ENCODE results near the gene ZNF554. TPM values are rescaled to one million over a fixed set of nuclear protein-coding genes. Genes with fewer than 3 reads are reported as not detected.

Gene ZNF554
- total RNA-seq, result 3.1 and 4.9 TPM in 2 replicates

DNA sequence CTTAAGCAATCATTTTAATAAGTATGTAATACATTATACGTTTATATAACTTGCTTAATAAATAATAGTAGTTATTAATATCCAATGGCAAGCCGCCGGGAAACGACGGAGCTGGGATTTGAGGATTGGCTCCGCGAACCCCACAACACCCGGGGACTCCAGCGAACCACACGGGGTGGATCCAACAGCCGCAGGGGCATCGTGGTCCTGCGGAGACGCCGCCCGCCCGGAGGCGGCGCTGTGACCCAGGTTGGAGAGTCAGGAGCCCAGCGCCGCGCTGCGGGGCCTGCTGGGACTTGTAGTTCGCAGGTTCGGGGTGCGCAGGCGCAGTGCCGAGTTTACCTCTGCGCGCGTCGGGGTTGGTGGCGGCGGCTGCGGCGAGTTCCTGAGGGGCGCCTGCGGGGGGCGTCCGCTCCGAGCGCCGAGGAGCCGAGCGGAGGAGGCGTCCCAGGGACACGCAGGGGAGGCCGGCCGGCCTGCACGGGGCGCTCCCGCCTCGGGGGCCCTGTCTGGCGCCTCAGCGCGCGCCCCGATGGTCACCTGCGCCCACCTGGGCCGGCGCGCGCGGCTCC lies at the start of gene ZNF554:
Gene ZNF554 (plus strand): TSS at position 329 of the 572 bp plus-strand sequence. CDS start 204 bp downstream, at position 533.
- peak; percentile 97 for DNase-seq

DNA sequence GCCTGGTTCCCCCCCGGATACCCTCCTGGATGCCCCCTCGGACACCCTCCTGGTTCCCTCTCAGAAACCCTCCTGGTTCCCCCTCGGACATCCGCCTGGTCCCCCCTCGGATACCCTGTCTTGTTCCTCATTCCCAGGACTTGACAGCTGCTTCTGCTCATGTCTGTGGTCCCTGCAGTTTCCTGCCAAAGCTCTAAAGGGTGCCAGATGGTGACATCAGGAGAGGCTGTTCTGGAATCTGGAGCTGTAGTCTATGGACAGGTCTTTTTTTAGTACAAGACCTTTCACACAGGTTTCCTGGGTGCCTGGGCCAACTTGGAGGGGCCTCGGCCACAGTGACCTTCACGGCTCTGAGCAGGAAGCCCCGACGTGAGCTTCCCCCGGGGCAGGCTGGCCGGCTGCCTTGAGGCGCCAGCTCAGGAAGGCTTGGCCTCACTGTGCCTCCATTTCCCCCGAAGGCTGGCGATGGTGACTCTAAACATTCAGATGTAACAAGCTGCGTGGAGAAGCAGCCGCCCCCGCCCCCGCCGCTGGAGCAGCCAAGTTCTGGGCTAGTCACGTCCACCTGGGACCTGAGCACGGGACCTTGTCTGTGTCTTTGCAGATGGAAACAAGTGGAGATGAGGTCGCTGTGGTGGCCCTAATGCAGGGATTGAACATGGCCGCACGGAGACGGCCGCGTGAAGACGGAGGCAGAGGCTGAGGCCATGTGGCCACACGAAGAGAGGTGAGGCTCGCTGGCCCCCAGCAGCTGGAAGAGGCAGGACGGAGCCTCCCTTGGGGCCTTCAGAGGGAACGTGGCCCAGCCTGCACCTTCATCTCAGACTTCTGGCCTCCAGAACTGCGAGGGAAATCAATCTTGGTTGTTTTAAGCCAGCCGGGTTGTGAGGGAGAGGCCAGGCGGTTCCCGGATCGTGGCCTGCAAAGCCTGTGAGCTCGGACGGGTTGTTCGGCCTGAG lies 49.3 kb upstream of the ZNF554 start:
- DNase-seq, result no peak

DNA sequence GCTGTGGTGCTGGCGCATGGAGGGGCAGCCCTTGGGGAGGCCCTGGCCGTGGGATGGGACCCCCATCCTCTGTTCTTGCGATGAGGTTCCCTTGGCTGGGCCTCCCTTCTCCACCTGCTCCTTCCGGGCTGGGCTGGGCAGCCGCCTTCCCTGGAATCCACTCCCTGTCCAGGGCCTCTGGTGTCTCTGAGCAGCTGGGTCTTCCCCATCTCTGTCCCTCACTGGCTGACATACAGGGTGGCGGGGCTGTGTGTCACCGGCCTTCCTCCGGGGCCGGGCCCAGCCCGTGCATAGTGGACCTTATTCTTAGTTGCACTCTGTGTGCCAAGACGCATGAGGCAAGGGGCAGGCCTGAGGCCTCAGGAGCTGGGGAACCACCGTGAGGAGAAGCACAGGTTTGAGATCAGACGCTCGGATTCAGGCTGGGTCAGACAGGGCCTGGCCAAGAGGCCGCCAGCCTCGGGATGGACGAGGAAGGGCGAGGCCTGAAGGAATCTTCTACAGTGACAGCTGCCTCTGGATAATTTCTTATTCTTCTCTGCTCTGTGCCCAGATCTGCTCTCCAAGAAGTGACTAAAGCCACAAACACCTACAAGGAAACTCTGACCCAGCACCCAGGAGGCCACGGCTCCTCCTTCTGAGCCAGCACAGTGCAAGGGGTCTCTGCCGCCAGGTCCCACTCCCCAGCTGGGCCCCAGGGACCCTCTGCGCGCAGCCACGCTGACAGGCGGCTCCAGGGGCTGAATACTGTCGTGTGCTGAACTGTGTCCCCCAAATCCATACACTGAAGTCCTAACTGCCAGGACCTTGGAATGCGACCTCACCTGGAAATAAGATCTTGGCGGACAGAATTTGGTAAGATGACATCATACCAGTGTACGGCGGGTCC lies 47.6 kb upstream of the ZNF554 start:
- no peak for DNase-seq

DNA sequence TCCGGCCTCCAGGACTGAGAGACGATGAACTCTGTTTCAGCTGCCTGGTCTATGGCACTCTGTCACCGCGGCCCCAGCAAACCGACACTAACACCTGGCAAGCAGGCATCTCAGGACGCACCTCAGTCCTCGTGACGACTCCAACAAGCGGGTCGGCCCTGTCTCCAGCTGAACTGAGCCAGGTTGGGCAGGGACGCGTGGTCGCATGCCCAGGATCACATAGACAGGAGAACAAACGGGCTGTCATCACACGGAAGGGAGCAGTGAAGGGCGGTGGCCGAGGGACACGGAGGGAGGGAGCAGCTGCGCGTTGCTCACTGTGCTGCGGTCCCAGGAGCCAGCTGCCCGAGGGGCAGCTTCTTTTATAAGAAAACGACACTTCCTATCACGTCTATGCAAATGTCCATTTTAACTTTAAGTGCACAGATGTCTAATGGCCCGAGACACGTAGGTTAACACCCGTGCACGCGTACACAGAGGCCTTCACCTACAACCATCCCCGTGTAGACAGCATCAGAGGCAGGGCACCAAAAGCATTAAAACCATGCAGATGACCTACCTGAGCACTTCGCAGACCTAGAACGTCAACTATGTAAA lies 45.5 kb upstream of the ZNF554 start:
- no peak for DNase-seq

DNA sequence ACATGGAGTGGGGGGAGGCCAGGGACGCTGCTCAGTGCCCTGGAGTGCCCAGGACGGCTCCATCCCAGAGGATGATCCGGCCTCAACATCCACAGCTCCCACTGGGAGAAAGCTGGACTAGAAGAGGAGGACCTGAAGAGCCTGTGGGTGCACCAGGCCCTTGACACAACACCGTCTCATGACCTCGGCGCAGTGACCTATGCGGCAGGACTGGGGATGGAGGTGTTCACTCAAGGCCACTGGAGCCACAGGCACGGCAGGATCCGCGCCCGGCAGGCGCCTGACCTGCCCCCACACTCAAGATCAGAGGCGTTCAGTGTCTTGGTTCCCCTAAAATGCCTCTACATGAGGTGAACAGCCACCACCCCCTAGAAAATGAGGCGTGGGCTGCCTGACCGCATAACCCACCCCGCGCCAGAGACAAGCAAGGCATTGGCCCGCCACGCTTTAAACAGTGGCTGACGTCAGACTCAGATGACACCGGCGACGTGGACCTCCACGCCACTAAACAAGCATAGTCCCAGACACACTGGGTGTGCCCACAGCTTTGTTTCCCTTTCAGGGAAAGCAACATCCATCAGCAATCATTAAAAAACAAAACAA lies 44.6 kb upstream of the ZNF554 start:
- DNase-seq, result peak; percentile 13

DNA sequence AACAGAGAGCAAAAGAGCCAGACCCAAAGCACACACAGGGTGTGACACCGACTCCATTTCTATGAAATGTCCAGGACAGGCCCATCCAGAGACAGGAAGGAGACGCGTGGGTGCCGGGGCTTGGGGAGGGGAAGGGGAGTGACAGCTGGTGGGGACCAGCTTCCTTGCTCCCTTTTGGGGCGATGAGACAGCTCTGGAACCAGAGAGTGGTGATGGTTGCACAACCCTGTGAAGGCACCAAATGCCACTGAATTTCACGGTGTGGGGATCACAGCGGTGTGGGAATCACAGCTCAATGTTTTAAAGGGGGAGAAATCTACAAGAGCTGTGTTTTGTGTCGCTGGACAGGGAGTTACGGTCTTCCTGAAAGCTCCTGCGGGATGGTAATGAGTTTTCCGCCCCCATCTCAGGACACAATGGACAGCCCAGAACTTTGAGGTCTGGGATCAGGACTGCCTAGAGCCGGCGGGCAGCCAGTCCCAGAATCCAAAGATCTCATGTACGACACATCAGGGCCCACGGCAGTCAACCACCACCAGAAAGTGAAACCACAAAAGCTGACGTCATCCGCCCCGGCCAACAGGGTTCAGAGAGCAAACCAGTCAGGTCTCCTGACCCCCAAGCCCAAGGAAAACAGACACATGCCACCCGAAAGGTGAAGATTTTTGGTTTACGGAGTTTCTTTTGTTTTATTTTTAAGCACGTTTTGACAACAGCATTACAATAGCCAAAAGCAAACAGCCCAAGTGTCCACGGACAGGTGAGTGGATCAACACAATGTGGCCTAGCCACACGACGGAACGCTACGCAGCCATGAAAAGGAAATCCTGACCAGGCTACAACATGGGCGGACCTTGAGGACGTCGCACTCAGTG lies 43.9 kb upstream of the ZNF554 start:
- DNase-seq, result peak; percentile 83

DNA sequence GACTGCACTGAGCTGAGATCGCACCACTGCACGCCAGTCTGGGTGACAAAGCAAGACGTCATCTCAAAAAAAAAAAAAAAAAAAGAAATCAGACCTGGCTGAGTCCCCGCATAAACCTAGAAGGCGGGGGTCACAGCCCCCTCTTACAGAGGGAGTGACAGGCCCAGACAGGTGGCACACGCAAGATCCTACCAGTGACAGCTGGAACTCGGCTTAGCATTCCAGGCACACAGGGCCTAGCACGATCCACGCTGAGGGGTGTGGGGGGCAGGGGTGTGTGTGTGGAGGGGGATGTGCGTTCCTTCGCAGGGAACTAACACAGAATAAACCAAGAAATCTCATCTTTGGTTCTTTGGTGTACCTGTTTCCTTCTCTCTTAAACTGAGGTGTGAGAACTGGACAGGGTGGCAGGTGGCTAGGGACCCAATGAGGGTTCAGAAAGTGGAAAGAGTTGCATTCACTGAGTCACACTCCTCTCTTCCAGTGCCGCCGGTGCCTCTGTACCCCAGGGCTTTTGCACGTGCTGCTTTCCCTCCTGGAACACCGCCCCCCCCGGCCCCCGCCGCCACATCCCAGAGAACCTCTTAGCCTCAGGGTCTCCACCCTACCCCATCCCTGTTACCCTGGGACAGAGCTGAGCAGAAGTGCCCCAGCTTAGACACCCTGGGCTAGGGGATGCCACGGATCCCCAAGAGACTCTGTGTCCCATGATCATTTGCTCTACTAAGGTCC lies 41.5 kb upstream of the ZNF554 start:
- DNase-seq, result no peak

DNA sequence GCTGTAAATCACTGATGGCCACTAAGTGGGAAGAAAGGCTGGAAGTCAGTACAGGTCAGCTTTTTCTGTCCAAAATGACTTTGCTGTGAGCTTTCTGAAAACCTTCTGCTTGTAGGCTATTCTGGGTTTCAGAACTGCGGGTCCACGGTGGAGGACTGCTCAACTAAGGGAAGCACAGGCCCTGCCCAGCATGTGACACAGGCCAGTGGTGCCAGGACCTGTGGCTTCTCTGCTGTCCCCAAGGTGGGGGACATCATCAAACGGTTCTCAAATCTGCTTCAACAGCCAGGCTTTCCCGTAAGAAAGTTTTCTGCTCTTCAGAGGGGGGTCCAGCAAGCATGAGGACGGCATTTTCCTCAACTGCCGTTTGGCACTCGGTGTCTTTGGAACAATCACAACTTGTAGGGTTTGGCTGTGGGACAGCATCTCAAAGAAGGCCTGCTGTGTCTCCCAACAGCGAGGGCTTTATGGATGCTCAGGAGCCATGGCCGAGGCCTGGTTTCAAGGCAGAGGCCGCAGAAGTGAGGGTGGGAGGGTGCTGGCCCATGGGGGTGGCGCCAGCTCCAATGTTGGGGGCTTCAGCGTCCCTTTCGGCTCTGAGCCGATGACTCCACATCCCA lies 40.4 kb upstream of the ZNF554 start:
- no peak for DNase-seq

DNA sequence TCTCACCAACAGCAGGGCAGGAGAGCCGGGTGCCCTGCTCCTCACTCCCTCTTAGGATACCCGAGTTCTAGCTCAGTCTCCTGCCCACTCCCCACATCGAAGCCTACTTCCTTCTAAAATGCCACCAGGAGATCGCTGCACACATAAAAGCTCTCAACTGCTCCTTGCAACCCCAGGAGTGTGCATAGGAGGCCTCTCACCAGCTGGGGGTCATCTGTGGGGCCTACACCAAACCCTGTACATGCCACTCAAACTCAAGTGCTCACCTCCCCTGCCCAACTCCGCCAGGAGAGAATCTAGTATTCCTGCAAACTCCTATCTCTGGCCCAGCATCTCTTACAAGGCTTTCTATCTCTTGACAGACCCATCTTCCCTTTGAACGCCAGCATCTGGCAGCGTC lies 39.4 kb upstream of the ZNF554 start:
- no peak for DNase-seq

DNA sequence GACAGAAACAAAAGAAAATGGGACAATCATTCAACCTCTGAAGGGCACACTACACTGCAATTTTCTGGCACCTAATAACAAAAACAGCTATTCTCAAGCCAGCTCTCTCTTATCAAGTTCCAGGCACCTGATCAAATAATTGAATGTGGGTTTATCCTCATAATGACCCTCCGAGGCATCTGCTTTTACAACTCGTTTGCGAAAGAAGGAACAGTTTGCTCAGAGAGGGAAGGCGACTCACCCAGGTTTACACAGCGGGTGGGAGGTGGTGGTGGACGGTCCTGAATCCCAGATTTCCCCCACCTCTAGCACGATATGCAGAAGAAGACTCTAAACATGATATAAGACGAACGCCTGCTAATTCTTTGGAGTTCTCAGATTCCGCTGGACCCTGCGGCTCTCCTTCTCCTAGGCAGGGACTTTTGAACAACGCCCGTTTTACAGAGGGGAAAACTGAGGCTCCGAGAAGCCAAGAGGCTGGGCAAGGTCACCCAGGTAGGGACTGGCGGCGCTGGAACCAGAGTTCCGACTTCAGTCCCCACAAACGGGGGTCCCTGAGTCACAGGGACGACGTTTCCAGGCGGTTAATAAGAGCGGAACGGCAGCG lies 37.2 kb upstream of the ZNF554 start:
- peak; percentile 28 for DNase-seq

DNA sequence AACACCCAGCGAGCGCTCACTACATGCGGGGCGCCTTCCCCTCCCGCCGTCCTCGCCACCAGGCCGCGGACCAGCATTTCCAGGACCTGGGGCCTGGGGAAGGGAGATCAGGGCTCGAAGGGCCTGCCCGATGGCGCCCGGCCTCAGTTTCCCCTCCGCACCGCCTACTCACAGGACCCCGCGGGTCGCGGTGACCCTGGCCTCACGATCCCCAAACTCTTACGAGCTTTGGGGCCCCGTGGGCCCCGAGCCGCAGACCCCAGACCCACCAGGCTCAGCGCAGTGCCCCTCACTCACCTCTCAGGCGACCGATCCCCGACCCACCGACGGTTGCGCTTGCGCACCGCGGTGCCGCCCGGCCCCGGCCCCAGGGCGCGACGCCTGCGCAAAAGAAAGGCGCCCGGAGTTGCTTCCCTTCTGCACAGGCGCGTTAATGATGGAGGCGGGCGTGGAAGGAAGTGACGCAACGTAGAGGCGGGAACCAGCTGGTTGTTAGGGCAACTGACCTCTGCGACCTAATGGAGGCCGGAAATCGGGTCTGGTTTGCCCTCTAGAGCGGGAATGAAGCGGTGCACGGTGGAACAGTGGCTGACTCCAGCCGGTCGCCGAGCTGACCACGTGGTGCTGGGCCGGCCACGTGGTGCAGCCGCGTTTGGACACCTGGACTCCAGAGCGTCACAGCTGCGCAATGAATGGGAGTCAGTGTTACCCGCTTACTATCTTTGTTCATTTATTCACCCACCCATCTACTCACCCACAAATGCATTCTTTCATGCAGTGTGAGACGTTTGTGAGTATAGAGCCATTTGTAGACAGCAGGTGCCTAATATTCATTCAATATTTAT lies 36.5 kb upstream of the ZNF554 start, which contains the start of gene SGTA:
Gene SGTA (minus strand): TSS at position 338 of the 845 bp plus-strand sequence. CDS start 14,205 bp downstream, outside the sequence.
- peak; percentile 100 for DNase-seq

DNA sequence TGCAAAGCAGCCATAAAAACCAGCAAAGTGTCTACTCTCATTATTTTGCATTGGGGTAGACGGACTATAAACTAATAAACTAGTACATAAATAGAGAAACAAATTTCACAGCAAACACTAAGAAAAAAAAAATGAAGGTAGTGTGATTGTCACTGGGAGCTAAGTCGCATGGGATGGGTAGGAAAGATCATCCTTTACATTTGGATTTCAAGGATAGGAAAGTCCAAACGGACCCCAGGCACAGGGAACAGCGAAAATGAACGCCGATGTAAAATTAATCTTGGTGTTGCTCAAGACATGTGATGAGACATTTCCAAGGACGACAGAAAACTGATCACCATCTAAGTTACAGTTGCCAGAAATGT lies 35.9 kb upstream of the ZNF554 start:
- no peak for DNase-seq

DNA sequence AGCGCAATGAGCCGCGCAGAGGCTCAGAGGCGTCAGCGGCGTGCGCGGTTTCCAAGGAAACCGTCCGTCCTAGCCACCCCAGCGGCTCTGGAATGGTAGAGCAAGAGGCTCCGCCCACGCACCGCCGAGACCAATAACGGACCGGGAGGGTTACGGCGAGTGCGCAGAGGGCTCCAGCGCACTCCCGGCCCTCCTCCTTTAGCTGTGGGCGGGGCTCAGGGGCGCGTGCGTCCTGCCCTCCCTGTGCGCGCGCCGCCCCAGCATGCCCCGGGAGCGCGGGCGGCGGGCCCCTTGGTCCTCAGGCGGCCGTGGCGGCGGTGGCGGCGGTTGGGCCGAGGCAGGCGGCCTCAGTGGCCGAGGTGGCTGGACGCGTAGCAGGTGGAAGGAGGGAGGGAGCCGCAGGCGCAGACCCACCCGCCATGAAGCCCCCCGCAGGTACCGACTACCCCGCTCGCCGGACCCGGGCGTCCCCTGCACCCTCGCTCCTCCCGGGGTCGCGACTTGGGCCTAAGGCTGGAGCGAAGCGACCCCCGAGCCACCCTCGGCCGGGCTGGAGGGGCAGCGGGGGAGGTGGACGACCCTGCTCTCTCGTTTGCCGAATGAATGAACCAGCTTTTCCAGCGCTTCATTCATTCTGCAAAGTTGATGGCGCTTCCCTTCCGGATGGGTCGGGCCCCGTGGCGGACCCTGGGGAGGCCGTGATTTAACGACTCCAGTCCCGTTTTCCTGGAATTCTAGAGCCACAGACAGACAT lies 34.2 kb upstream of the ZNF554 start, which contains the start of gene THOP1:
Gene THOP1 (plus strand): TSS at position 260 of the 754 bp plus-strand sequence. CDS start 160 bp downstream, at position 420.
- peak; percentile 99 for DNase-seq

DNA sequence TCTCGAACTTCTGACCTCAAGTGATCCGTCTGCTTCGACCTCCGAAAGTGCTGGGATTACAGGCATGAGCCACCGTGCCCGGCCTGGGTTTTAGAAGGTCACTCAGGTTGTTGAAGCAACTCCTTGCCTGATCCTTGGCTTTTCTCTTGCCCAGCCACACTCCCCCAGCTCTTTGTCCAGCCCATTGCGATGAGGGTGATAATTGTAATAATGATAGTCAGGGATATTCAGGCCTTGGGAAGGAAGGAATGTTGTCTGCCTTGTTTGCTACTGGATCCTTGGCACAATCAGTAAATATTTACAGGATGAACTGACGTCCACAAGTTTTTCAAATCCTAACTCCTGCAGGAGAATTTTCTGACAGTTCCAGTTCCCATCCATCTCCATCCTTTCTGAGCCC lies 32.6 kb upstream of the ZNF554 start:
- no peak for DNase-seq

DNA sequence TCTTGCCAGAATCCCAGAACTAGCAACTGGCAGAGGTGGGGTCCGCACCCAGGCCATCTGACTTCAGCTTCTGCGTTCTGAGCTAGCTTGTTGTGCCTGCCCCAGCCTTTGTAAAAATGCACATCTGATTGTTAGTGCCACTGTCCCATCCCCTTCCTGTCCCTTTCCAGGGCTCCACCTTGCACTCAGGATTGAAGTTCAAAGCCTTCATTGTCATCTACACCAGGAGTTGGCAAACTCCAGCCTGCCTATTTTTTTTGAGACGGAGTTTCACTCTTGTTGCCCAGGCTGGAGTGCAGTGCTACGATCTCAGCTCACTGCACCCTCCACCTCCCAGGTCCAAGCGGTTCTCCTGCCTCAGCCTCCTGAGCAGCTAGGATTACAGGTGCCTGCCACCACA lies 31.4 kb upstream of the ZNF554 start:
- DNase-seq, result no peak

DNA sequence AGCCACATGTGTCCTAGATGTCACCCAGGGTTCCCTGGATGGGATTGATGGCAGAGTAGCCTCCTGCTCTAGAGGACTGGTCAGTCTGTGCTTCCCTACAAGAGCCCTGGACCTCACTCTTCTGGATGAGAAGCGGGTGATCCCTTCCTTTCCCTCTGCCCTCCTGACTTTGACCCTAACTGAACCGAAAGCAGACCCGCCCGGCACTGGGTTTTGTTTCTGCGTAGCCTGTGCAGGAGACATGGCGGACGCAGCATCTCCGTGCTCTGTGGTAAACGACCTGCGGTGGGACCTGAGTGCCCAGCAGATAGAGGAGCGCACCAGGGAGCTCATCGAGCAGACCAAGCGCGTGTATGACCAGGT lies 29.5 kb upstream of the ZNF554 start:
- no peak for DNase-seq

DNA sequence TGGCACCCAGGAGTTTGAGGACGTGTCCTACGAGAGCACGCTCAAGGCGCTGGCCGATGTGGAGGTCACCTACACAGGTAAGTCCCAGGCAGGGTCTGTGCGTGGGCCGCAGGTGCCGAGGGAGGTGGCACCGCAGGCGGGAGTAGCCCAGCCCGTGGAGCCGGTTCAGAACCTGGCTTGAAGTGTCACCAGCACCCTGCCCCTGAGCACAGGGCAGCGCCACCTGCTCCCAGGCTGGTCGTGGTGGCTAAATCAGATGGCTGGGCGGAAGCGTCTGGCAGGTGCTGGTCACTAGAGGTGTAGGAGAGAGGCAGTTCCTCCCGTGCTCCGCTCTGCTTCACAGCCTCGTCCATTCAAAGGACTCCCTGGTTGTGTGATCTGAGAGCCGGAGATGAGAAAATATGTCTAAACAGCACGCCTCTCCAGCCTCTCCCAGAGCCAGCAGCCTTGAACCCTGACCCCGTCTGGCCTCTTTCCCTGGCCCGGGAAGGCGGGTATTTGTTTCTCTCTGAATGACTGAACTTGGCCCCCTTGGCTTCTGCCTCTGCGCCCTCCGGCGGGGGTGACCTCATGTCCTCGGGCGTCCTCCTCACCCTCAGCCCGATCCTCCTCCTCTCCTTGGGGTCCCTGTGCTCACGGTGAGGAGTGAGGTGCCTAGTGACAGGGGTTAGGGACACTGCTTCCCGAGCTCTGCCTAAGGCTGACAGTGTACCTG lies 29.0 kb upstream of the ZNF554 start:
- no peak for DNase-seq

Measured in dermis blood vessel endothelial cell (primary cell).